Ishikawa (cell line): ENCODE measurements around the gene TSEN34.
"Not testable (repeated sequence)": the region's sequence is repeated elsewhere in the genome, so short reads cannot be mapped to it uniquely, and the experiment has no call there.

Experiments used
- CEBPB ChIP-seq: IDR thresholded peaks from 2 replicates; pipeline ENCODE4 v1.6.1; 2012
- CREB1 ChIP-seq: IDR thresholded peaks from 2 replicates; pipeline ENCODE4 v1.6.1; 2012; ENCODE audit warnings: low read depth
- EGR1 ChIP-seq: IDR thresholded peaks from 2 replicates; pipeline ENCODE4 v1.6.1; 2012
- FOXM1 ChIP-seq: IDR thresholded peaks from 2 replicates; pipeline ENCODE4 v1.6.1; 2012; ENCODE audit warnings: low read depth, borderline replicate concordance
- NFIC ChIP-seq: IDR thresholded peaks from 2 replicates; pipeline ENCODE4 v1.6.1; 2012
- RAD21 ChIP-seq: IDR thresholded peaks from 2 replicates; pipeline ENCODE4 v1.6.1; 2012; ENCODE audit warnings: low read depth
- TEAD4 ChIP-seq: IDR thresholded peaks from 2 replicates; pipeline ENCODE4 v1.6.1; 2012
- YY1 ChIP-seq: IDR thresholded peaks from 2 replicates; pipeline ENCODE4 v1.6.1; 2012; ENCODE audit warnings: low read depth
- ZBTB7A ChIP-seq: IDR thresholded peaks from 2 replicates; pipeline ENCODE4 v1.6.1; 2012; ENCODE audit warnings: low read depth
- TF ChIP-seq, protein P1 (sequence below): IDR thresholded peaks from 2 replicates; pipeline ENCODE4 v1.6.1; 2012; ENCODE audit warnings: low read depth, mild to moderate bottlenecking
- TF ChIP-seq, protein P2 (sequence below): IDR thresholded peaks from 2 replicates; pipeline ENCODE4 v1.6.1; 2012

TSEN34 gene

DNA sequence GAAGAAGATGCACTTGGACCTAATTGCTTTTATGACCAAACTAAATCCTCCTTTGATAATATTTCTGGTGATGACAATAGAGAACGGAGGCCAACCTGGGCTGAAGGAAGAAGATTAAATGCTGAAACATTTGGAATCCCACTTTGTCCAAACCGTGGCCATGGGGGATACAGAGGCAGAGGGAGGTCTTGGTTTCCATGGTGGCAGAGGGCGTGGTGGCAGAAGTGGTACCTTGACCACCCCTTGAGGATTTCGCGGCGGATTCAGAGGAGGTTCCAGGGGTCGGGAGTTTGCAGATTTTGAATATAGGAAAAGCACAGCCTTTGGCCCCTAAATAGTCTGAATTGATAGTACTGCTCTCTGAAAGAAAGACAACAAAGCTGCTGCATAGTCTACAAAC, 38.9 kb downstream of the TSEN34 start:
- TF ChIP-seq, protein P1, sequence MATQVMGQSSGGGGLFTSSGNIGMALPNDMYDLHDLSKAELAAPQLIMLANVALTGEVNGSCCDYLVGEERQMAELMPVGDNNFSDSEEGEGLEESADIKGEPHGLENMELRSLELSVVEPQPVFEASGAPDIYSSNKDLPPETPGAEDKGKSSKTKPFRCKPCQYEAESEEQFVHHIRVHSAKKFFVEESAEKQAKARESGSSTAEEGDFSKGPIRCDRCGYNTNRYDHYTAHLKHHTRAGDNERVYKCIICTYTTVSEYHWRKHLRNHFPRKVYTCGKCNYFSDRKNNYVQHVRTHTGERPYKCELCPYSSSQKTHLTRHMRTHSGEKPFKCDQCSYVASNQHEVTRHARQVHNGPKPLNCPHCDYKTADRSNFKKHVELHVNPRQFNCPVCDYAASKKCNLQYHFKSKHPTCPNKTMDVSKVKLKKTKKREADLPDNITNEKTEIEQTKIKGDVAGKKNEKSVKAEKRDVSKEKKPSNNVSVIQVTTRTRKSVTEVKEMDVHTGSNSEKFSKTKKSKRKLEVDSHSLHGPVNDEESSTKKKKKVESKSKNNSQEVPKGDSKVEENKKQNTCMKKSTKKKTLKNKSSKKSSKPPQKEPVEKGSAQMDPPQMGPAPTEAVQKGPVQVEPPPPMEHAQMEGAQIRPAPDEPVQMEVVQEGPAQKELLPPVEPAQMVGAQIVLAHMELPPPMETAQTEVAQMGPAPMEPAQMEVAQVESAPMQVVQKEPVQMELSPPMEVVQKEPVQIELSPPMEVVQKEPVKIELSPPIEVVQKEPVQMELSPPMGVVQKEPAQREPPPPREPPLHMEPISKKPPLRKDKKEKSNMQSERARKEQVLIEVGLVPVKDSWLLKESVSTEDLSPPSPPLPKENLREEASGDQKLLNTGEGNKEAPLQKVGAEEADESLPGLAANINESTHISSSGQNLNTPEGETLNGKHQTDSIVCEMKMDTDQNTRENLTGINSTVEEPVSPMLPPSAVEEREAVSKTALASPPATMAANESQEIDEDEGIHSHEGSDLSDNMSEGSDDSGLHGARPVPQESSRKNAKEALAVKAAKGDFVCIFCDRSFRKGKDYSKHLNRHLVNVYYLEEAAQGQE, result no peak
- TF ChIP-seq CEBPB, result no peak
- no peak for TF ChIP-seq TEAD4
- TF ChIP-seq EGR1, result no peak
- no peak for TF ChIP-seq CREB1
- TF ChIP-seq RAD21, result no peak
- no peak for TF ChIP-seq ZBTB7A

DNA sequence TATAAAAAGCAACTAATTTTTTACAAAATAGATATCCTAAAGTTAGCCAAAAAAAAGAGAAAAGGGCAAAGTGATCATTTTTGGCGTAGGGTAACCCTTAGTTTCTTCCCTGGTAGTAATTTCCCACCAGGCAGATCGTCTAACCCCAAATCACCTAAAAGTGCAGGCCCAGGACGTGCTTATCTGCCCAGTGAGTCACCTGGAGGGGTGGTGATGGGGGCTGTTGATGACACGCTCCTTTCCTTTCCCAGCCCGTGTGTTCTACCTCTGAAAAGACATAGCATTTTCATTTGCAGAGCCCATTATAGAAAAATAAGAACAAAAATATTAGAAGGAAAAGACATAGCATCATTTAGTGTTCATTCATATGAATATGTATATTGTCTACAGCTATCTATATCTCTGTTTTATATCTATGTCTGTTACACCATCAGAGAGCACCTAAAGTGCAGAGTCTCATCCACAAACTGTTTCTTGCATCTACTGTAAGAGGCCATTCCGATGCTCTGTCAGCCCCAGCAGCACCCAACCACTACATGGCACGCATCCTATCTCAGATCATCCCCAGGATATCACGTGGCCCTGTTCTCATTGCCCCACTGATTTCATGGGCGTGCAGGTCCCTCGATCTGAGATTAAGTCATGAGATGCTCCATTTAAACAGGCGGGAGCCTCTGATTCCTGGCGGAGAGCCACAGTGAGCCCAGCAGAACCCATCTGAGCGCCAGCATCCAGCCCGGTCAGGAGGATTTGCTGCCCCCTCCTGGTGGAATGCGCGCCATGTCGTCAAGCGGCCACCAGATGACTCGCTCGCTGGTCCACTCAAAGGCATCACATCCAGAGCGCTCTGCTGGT, 40.2 kb downstream of the TSEN34 start:
- peak; percentile 60 for TF ChIP-seq TEAD4
- TF ChIP-seq, protein P2, sequence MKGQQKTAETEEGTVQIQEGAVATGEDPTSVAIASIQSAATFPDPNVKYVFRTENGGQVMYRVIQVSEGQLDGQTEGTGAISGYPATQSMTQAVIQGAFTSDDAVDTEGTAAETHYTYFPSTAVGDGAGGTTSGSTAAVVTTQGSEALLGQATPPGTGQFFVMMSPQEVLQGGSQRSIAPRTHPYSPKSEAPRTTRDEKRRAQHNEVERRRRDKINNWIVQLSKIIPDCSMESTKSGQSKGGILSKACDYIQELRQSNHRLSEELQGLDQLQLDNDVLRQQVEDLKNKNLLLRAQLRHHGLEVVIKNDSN, result no peak; the same call in 1 of the 2 replicates
- TF ChIP-seq FOXM1, result no peak
- TF ChIP-seq RAD21, result peak; percentile 76

DNA sequence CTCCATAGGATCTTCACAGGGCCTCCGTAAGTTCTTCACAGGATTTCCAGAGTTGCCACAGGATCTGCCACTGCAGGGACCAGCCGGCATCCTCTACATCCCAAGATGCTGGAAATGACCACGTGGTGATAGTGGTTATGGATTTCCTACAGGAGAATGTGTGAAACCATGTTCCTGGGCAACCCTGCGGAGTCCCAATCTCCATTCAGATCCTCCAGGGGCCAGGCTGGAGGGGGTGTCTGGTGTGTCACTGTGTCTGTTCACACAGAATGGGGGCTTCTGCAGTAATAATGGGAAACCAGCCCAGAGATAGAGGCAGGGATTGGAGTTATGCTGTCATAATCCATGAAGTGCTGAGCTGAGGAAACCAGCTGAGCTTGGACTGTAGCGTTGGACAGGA, 42.8 kb downstream of the TSEN34 start:
- TF ChIP-seq CEBPB, result no peak
- TF ChIP-seq CREB1, result no peak
- no peak for TF ChIP-seq ZBTB7A
- no peak for TF ChIP-seq YY1
- TF ChIP-seq, protein P1, result no peak
- no peak for TF ChIP-seq FOXM1
- TF ChIP-seq NFIC, result no peak
- TF ChIP-seq RAD21, result no peak

DNA sequence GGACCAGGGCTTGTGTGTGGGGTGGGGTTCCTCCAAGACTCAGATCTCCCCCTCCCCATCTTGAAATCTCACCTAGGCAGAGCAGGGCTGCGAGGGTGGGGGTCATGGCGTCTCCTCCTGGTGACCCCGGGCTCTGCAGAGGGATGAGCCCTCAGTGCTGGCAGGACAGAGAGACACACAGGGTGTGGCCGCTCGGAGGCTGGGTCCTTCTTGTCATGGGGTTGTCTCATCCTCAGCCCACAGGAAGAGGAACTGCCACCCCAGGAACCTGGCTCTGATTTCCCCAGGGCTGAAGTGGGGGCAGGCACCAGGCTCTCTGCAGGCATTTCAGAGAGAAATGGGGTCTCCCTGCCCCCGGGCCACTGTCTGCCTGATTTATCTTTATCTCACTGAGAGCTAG, 51.5 kb downstream of the TSEN34 start, which contains the start of gene LILRA6:
Gene LILRA6 (minus strand): TSS at position 145 of the 400 bp plus-strand sequence.
- not testable (repeated sequence) for TF ChIP-seq CEBPB, RAD21
- TF ChIP-seq, protein P1, result not testable (repeated sequence)
